HEK293 (cell line): Measurements from ENCODE around the gene DGKB.

Experiments used
- CTCF ChIA-PET: fragments of 350-600 bp; formaldehyde crosslinking; extraction: SDS; loops from one replicate; lab custom pipeline; 2021; ENCODE audit warnings: antibody characterized with exemption; lab: Yijun Ruan, JAX
- POLR2A ChIA-PET: fragments of 300-600 bp; formaldehyde crosslinking; extraction: SDS; loops from one replicate; lab custom pipeline; 2020; ENCODE audit warnings: antibody characterized with exemption, inconsistent platforms; lab: Yijun Ruan, JAX
- H3K27ac ChIP-seq: fragments of 200-500 bp; sonication (Bioruptor generic); 2 replicates; pipeline ENCODE4 v1.5.1; 2014; ENCODE audit warnings: low read depth, low read length, control low read depth, inconsistent platforms; ENCODE audit errors: extremely low read depth
- H3K36me3 ChIP-seq, 2 experiments: fragments of 200-500 bp in 1 of 2; sonication (Bioruptor generic) in 1 of 2; 1 replicate in 1 of 2; 2 replicates in 1 of 2; pipeline ENCODE4 v1.5.1; 2014 to 2017; ENCODE audit warnings: inconsistent platforms in 2 of 2, low read length in 2 of 2; ENCODE audit not compliant: control insufficient read depth in 2 of 2, insufficient read depth in 1 of 2
- H3K4me1 ChIP-seq: fragments of 200-500 bp; sonication (Bioruptor generic); 2 replicates; pipeline ENCODE4 v1.5.1; 2014; ENCODE audit warnings: mild to moderate bottlenecking, low read length, inconsistent platforms; ENCODE audit not compliant: control insufficient read depth, insufficient read depth
- H3K4me3 ChIP-seq: 2 replicates; pipeline ENCODE4 v1.5.1; 2011; ENCODE audit warnings: low read depth, mild to moderate bottlenecking, control low read depth, low read length, moderate library complexity
- H3K9me3 ChIP-seq: fragments of 200-500 bp; sonication (Bioruptor generic); 2 replicates; pipeline ENCODE4 v1.5.1; 2014; ENCODE audit warnings: low read depth, low read length, inconsistent platforms; ENCODE audit not compliant: control insufficient read depth, insufficient read depth
- KLF7 ChIP-seq: fragments of 450-650 bp; formaldehyde crosslinking; IDR thresholded peaks from 2 replicates; pipeline ENCODE4 v1.5.1; 2016; ENCODE audit warnings: missing biosample characterization, missing genetic modification characterization, borderline replicate concordance
- MZF1 ChIP-seq: fragments of 450-650 bp; formaldehyde crosslinking; IDR thresholded peaks from 2 replicates; pipeline ENCODE4 v1.5.1; 2017; ENCODE audit warnings: missing biosample characterization, missing genetic modification characterization, borderline replicate concordance
- OVOL3 ChIP-seq: fragments of 450-650 bp; formaldehyde crosslinking; IDR thresholded peaks from 2 replicates; pipeline ENCODE4 v1.5.1; 2016; ENCODE audit warnings: missing biosample characterization, missing genetic modification characterization
- SP3 ChIP-seq: fragments of 450-650 bp; formaldehyde crosslinking; IDR thresholded peaks from 2 replicates; pipeline ENCODE4 v1.5.1; 2016; ENCODE audit warnings: missing biosample characterization, missing genetic modification characterization
- SP7 ChIP-seq: fragments of 450-650 bp; formaldehyde crosslinking; IDR thresholded peaks from 2 replicates; pipeline ENCODE4 v1.5.1; 2016; ENCODE audit warnings: missing biosample characterization, missing genetic modification characterization
- ZNF132 ChIP-seq: fragments of 450-650 bp; formaldehyde crosslinking; IDR thresholded peaks from 2 replicates; pipeline ENCODE4 v1.5.1; 2017; ENCODE audit warnings: missing biosample characterization, missing genetic modification characterization, borderline replicate concordance
- ZNF169 ChIP-seq: fragments of 450-650 bp; formaldehyde crosslinking; IDR thresholded peaks from 2 replicates; pipeline ENCODE4 v1.5.1; 2016; ENCODE audit warnings: missing biosample characterization, missing genetic modification characterization
- ZNF2 ChIP-seq: fragments of 450-650 bp; formaldehyde crosslinking; IDR thresholded peaks from 2 replicates; pipeline ENCODE4 v1.5.1; 2016; ENCODE audit warnings: missing biosample characterization, missing genetic modification characterization
- ZNF202 ChIP-seq: fragments of 450-650 bp; formaldehyde crosslinking; IDR thresholded peaks from 2 replicates; pipeline ENCODE4 v1.5.1; 2016; ENCODE audit warnings: missing biosample characterization, missing genetic modification characterization, borderline replicate concordance
- ZNF423 ChIP-seq: fragments of 450-650 bp; formaldehyde crosslinking; IDR thresholded peaks from 2 replicates; pipeline ENCODE4 v1.5.1; 2016; ENCODE audit warnings: missing biosample characterization, missing genetic modification characterization
- ZNF529 ChIP-seq: fragments of 450-650 bp; formaldehyde crosslinking; IDR thresholded peaks from 2 replicates; pipeline ENCODE4 v1.5.1; 2017; ENCODE audit warnings: missing genetic modification characterization, missing biosample characterization; ENCODE audit not compliant: insufficient replicate concordance
- ZNF560 ChIP-seq: fragments of 450-650 bp; formaldehyde crosslinking; IDR thresholded peaks from 2 replicates; pipeline ENCODE4 v1.5.1; 2017; ENCODE audit warnings: missing biosample characterization, missing genetic modification characterization, borderline replicate concordance
- ZNF600 ChIP-seq: fragments of 450-650 bp; formaldehyde crosslinking; IDR thresholded peaks from 2 replicates; pipeline ENCODE4 v1.5.1; 2016; ENCODE audit warnings: missing biosample characterization, missing genetic modification characterization
- ZNF621 ChIP-seq: fragments of 450-650 bp; formaldehyde crosslinking; IDR thresholded peaks from 2 replicates; pipeline ENCODE4 v1.5.1; 2017; ENCODE audit warnings: missing biosample characterization, missing genetic modification characterization
- ZNF654 ChIP-seq: fragments of 450-650 bp; formaldehyde crosslinking; IDR thresholded peaks from 2 replicates; pipeline ENCODE4 v1.5.1; 2016; ENCODE audit warnings: low read depth, missing biosample characterization, missing genetic modification characterization
- ZNF658 ChIP-seq: fragments of 450-650 bp; formaldehyde crosslinking; IDR thresholded peaks from 2 replicates; pipeline ENCODE4; 2016; ENCODE audit warnings: missing biosample characterization, missing genetic modification characterization
- ZNF792 ChIP-seq: fragments of 450-650 bp; formaldehyde crosslinking; IDR thresholded peaks from 2 replicates; pipeline ENCODE4 v1.5.1; 2016; ENCODE audit warnings: missing biosample characterization, missing genetic modification characterization
- TF ChIP-seq, protein P1 (sequence below): fragments of 450-650 bp; formaldehyde crosslinking; IDR thresholded peaks from 2 replicates; pipeline ENCODE4 v1.5.1; 2016; ENCODE audit warnings: missing biosample characterization, missing genetic modification characterization
- TF ChIP-seq, protein P2 (sequence below): fragments of 450-650 bp; formaldehyde crosslinking; IDR thresholded peaks from 2 replicates; pipeline ENCODE4 v1.5.1; 2016; ENCODE audit warnings: missing biosample characterization, missing genetic modification characterization, borderline replicate concordance
- TF ChIP-seq, protein P3 (sequence below): fragments of 450-650 bp; formaldehyde crosslinking; IDR thresholded peaks from 2 replicates; pipeline ENCODE4 v1.5.1; 2017; ENCODE audit warnings: missing biosample characterization, missing genetic modification characterization
- TF ChIP-seq, protein P4 (sequence below): fragments of 450-650 bp; formaldehyde crosslinking; conservative IDR thresholded peaks from 2 replicates; pipeline ENCODE4 v1.5.1; 2016; ENCODE audit warnings: low read depth, missing biosample characterization, missing genetic modification characterization
- TF ChIP-seq, protein P5 (sequence below): fragments of 450-650 bp; formaldehyde crosslinking; IDR thresholded peaks from 2 replicates; pipeline ENCODE4 v1.5.1; 2016; ENCODE audit warnings: missing biosample characterization, missing genetic modification characterization
- TF ChIP-seq, protein P6 (sequence below): fragments of 450-650 bp; formaldehyde crosslinking; IDR thresholded peaks from 2 replicates; pipeline ENCODE4 v1.5.1; 2016; ENCODE audit warnings: missing biosample characterization, missing genetic modification characterization

Gene DGKB

DNA sequence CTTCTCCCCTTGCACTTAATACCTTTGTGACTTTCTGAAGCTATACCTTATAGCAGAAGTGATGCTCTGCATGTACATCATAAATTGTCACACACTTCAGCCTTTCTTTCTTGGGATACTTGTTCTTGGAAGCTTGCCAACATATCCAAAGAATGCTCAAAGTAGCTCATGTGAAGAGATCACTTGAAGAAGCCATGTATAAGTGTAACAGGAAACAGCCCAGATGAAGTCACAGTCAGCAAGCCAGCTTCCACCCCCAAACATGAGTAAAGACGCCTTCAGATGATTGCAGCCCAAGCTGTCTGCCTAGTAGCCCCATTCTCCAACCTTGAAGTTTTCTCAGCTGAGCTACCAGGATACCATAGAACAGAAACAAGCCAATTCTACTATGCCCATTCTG, 50.9 kb downstream of the DGKB start (continued):
- TF ChIP-seq, protein P1, sequence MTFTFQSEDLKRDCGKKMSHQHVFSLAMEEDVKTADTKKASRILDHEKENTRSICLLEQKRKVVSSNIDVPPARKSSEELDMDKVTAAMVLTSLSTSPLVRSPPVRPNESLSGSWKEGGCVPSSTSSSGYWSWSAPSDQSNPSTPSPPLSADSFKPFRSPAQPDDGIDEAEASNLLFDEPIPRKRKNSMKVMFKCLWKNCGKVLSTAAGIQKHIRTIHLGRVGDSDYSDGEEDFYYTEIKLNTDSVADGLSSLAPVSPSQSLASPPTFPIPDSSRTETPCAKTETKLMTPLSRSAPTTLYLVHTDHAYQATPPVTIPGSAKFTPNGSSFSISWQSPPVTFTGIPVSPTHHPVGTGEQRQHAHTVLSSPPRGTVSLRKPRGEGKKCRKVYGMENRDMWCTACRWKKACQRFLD (tag by site-specific recombination) = no peak
- TF ChIP-seq OVOL3 (tag by site-specific recombination) = no peak
- TF ChIP-seq ZNF423 (tag by site-specific recombination) = no peak
- TF ChIP-seq ZNF658 = no peak
- TF ChIP-seq, protein P2, sequence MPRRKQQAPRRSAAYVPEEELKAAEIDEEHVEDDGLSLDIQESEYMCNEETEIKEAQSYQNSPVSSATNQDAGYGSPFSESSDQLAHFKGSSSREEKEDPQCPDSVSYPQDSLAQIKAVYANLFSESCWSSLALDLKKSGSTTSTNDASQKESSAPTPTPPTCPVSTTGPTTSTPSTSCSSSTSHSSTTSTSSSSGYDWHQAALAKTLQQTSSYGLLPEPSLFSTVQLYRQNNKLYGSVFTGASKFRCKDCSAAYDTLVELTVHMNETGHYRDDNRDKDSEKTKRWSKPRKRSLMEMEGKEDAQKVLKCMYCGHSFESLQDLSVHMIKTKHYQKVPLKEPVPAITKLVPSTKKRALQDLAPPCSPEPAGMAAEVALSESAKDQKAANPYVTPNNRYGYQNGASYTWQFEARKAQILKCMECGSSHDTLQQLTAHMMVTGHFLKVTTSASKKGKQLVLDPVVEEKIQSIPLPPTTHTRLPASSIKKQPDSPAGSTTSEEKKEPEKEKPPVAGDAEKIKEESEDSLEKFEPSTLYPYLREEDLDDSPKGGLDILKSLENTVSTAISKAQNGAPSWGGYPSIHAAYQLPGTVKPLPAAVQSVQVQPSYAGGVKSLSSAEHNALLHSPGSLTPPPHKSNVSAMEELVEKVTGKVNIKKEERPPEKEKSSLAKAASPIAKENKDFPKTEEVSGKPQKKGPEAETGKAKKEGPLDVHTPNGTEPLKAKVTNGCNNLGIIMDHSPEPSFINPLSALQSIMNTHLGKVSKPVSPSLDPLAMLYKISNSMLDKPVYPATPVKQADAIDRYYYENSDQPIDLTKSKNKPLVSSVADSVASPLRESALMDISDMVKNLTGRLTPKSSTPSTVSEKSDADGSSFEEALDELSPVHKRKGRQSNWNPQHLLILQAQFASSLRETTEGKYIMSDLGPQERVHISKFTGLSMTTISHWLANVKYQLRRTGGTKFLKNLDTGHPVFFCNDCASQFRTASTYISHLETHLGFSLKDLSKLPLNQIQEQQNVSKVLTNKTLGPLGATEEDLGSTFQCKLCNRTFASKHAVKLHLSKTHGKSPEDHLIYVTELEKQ (tag by site-specific recombination) = no peak
- no peak for TF ChIP-seq ZNF560 (tag by site-specific recombination)
- TF ChIP-seq, protein P3, sequence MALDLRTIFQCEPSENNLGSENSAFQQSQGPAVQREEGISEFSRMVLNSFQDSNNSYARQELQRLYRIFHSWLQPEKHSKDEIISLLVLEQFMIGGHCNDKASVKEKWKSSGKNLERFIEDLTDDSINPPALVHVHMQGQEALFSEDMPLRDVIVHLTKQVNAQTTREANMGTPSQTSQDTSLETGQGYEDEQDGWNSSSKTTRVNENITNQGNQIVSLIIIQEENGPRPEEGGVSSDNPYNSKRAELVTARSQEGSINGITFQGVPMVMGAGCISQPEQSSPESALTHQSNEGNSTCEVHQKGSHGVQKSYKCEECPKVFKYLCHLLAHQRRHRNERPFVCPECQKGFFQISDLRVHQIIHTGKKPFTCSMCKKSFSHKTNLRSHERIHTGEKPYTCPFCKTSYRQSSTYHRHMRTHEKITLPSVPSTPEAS (tag by site-specific recombination) = no peak
- no peak for TF ChIP-seq ZNF132 (tag by site-specific recombination)
- TF ChIP-seq ZNF654 (tag by site-specific recombination) = no peak
- TF ChIP-seq, protein P4, sequence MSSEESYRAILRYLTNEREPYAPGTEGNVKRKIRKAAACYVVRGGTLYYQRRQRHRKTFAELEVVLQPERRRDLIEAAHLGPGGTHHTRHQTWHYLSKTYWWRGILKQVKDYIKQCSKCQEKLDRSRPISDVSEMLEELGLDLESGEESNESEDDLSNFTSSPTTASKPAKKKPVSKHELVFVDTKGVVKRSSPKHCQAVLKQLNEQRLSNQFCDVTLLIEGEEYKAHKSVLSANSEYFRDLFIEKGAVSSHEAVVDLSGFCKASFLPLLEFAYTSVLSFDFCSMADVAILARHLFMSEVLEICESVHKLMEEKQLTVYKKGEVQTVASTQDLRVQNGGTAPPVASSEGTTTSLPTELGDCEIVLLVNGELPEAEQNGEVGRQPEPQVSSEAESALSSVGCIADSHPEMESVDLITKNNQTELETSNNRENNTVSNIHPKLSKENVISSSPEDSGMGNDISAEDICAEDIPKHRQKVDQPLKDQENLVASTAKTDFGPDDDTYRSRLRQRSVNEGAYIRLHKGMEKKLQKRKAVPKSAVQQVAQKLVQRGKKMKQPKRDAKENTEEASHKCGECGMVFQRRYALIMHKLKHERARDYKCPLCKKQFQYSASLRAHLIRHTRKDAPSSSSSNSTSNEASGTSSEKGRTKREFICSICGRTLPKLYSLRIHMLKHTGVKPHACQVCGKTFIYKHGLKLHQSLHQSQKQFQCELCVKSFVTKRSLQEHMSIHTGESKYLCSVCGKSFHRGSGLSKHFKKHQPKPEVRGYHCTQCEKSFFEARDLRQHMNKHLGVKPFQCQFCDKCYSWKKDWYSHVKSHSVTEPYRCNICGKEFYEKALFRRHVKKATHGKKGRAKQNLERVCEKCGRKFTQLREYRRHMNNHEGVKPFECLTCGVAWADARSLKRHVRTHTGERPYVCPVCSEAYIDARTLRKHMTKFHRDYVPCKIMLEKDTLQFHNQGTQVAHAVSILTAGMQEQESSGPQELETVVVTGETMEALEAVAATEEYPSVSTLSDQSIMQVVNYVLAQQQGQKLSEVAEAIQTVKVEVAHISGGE (tag by site-specific recombination) = no peak
- TF ChIP-seq, all 188 proteins: peak for 0

DNA sequence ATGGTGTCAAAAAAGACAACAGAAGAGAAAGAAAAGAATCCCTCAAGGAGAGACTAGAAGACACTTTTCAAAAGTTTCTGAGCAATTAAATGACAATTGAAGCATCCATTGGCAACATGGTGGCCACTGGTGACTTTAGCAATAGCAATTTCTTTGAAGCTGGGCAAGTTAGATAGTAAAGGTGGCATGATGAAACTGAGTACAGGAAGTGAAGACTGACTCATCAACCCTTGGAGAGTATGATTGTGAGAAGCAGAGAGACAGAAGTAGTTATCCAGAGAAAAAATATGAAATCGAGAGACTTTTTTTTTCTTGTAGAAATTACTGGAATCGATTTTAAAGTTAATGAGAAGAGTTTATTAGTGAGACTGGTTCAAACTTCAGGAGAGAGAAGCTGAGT, 52.5 kb downstream of the DGKB start:
- ChIA-PET CTCF (interaction anchor here (0.6 to 0.7 kb wide), 3 partner anchors 16 to 1325 kb away, joined by 3 read pairs; no protein-coding TSS in a partner anchor), POLR2A (no interaction called here)
- Histone ChIP-seq H3K4me1 (no peaks in the 10 kb centered on the region), H3K9me3 (no peaks in the 10 kb centered on the region), H3K4me3 (no peak overlapping the region), H3K27ac (no peak overlapping the region), H3K36me3 (no peaks in the 10 kb centered on the region)
- TF ChIP-seq, protein P5, sequence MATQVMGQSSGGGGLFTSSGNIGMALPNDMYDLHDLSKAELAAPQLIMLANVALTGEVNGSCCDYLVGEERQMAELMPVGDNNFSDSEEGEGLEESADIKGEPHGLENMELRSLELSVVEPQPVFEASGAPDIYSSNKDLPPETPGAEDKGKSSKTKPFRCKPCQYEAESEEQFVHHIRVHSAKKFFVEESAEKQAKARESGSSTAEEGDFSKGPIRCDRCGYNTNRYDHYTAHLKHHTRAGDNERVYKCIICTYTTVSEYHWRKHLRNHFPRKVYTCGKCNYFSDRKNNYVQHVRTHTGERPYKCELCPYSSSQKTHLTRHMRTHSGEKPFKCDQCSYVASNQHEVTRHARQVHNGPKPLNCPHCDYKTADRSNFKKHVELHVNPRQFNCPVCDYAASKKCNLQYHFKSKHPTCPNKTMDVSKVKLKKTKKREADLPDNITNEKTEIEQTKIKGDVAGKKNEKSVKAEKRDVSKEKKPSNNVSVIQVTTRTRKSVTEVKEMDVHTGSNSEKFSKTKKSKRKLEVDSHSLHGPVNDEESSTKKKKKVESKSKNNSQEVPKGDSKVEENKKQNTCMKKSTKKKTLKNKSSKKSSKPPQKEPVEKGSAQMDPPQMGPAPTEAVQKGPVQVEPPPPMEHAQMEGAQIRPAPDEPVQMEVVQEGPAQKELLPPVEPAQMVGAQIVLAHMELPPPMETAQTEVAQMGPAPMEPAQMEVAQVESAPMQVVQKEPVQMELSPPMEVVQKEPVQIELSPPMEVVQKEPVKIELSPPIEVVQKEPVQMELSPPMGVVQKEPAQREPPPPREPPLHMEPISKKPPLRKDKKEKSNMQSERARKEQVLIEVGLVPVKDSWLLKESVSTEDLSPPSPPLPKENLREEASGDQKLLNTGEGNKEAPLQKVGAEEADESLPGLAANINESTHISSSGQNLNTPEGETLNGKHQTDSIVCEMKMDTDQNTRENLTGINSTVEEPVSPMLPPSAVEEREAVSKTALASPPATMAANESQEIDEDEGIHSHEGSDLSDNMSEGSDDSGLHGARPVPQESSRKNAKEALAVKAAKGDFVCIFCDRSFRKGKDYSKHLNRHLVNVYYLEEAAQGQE = no peak
- TF ChIP-seq ZNF600 (tag by site-specific recombination) (no peak), MZF1 (tag by site-specific recombination) (no peak), ZNF621 (tag by site-specific recombination) (no peak), ZNF169 (no peak), SP7 (no peak), ZNF202 (tag by site-specific recombination) (no peak), ZNF792 (tag by site-specific recombination) (no peak), SP3 (no peak), ZNF529 (no peak), KLF7 (tag by site-specific recombination) (no peak), ZNF560 (tag by site-specific recombination) (no peak), ZNF2 (tag by site-specific recombination) (no peak)
- TF ChIP-seq, protein P6, sequence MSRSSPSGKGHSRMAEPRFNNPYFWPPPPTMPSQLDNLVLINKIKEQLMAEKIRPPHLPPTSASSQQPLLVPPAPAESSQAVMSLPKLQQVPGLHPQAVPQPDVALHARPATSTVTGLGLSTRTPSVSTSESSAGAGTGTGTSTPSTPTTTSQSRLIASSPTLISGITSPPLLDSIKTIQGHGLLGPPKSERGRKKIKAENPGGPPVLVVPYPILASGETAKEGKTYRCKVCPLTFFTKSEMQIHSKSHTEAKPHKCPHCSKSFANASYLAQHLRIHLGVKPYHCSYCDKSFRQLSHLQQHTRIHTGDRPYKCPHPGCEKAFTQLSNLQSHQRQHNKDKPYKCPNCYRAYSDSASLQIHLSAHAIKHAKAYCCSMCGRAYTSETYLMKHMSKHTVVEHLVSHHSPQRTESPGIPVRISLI = no peak
